BLaER1 (cell line): ENCODE data around the gene TSPAN15.
"Not testable (repeated sequence)": the region's sequence is repeated elsewhere in the genome, so short reads cannot be mapped to it uniquely, and the experiment has no call there.

Source experiments
- H3K27ac ChIP-seq: shearing (Covaris generic); formaldehyde crosslinking; 2 replicates; pipeline ENCODE4 v1.8.1; 2022
- H3K27me3 ChIP-seq: shearing (Covaris generic); formaldehyde crosslinking; 2 replicates; pipeline ENCODE4 v1.8.1; 2022
- H3K36me3 ChIP-seq: shearing (Covaris generic); formaldehyde crosslinking; 2 replicates; pipeline ENCODE4 v1.8.1; 2022
- H3K4me1 ChIP-seq: shearing (Covaris generic); formaldehyde crosslinking; 2 replicates; pipeline ENCODE4 v1.8.1; 2022
- H3K4me2 ChIP-seq: shearing (Covaris generic); formaldehyde crosslinking; 2 replicates; pipeline ENCODE4 v1.8.1; 2022
- H3K4me3 ChIP-seq: shearing (Covaris generic); formaldehyde crosslinking; 2 replicates; pipeline ENCODE4 v1.8.1; 2022
- H3K9ac ChIP-seq: shearing (Covaris generic); formaldehyde crosslinking; 2 replicates; pipeline ENCODE4 v1.8.1; 2022
- H3K9me3 ChIP-seq: shearing (Covaris generic); formaldehyde crosslinking; 2 replicates; pipeline ENCODE4 v1.8.1; 2022
- H4K20me1 ChIP-seq: shearing (Covaris generic); formaldehyde crosslinking; 2 replicates; pipeline ENCODE4 v1.8.1; 2022
- Cebpa-rat ChIP-seq: shearing (Covaris generic); IDR thresholded peaks from 2 replicates; pipeline ENCODE4 v1.8.1; 2022

Gene TSPAN15

DNA sequence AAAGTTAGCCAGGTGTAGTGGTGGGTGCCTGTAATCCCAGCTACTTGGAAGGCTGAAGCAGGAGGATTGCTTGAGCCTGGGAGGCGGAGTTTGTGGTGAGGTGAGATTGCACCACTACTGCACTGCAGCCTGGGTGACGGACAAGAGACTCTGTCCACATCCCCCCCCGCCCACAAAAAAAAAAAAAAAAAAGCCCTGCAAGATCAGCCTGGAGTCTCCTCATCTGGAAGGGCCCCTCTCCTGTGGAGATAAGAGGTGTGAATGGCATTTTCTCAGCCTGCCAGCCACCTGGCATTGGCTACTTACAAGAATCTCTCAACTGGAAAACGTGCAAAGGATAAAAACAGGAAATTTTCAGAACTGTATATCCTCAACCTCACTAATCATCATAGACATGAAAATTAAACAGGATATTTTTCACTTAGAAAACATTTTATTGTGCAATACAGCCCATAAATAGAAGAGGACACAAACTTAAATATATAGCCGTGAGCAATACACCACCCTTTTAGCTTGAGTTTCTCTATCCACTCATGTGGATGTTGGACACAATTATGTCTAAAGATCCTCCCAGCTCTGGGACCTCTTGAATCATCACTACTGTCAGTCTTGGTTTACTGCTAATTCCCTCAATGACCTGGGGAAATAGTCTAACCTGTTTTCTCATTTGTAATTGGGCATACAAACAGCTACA lies 11.3 kb upstream of the TSPAN15 start:
- Histone ChIP-seq H3K4me3 (no peak overlapping the region), H3K27me3 (no peaks in the 10 kb centered on the region), H3K27ac (no peak overlapping the region), H4K20me1 (no peaks in the 10 kb centered on the region), H3K4me2 (peak overlapping the region; percentile 66), H3K4me1 (peaks cover 59% of the 10 kb centered on the region), H3K36me3 (no peaks in the 10 kb centered on the region), H3K9ac (no peak overlapping the region), H3K9me3 (peaks cover 19% of the 10 kb centered on the region)
- TF ChIP-seq Cebpa-rat = no peak

DNA sequence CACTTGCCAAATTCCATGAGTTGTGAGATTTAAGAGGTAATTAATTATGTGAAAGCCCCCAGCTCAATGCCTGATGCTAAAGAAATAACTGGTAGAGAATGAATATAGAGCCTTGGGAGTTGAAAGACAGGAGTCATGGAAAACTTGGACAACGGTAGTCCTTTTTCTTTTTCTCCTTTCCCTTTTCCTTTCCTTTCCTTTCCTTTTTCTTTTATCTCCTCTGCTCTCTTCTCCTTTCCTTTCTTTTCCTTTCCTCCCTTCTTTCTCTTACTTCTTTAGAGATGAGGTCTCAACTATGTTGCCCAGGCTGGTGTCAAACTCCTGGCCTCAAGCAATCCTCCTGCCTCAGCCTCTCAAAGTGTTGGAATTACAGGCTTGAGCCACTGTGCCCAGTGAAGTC lies 7.9 kb upstream of the TSPAN15 start:
- Histone ChIP-seq H3K36me3 (no peaks in the 10 kb centered on the region), H3K27me3 (no peaks in the 10 kb centered on the region), H3K4me2 (no peak overlapping the region), H4K20me1 (no peaks in the 10 kb centered on the region), H3K4me3 (no peak overlapping the region), H3K4me1 (peaks cover 46% of the 10 kb centered on the region), H3K9me3 (0 out of 2 replicates have a peak, but pooled peaks cover 7% of the 10 kb centered on the region), H3K9ac (no peak overlapping the region), H3K27ac (no peak overlapping the region)
- TF ChIP-seq Cebpa-rat = no peak

DNA sequence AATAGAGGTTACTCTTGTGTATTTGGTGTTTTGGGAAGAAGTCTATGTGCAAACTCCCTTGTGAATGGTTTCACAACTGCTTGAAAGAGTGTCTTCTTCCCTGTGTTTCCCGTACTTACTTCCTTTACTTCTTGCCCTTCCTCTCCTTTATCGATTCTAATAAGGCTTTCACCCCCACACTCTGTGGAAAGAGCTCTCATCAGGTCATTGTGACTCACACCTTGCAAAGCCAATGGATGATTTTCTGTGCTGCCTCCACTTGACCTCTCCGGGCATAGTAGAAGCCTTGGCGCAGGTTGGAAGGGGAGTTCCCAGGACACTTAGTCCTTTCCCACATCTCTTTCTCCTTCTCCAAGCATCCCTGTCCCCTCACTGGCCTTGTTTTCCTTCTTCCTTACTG lies 6.2 kb upstream of the TSPAN15 start:
- H3K27me3 ChIP-seq = no peaks in the 10 kb centered on the region

DNA sequence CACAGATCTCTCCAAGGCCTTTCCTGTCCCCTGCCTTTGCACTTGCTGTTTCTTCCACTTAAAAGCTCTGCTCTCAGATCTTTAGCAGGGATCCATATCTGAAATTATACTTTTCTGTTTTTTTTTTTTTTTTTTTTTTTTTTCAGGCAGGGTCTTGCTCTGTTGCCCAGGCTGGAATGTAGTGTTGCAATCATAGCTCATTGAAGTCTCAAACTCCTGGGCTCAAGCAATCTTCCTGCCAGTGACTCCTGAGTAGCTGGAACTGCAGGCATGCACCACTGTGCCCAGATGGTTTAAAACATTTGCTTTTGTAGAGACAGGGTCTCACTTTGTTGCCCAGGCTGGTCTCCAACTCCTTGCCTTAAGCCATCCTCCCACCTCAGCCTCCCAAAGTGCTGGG lies 5.0 kb upstream of the TSPAN15 start:
- Histone ChIP-seq H3K9ac (no peak overlapping the region), H3K4me3 (no peak overlapping the region)

More for the DNA sequence above, 6.2 kb upstream of the TSPAN15 start:
- H4K20me1 ChIP-seq = no peaks in the 10 kb centered on the region
- H3K9ac ChIP-seq = no peak overlapping the region
- no peak overlapping the region for H3K27ac ChIP-seq
- 0 out of 2 replicates have a peak, but pooled peaks cover 7% of the 10 kb centered on the region for H3K9me3 ChIP-seq
- no peak for TF ChIP-seq Cebpa-rat
- no peak overlapping the region for H3K4me2 ChIP-seq
- H3K36me3 ChIP-seq = no peaks in the 10 kb centered on the region
- H3K4me3 ChIP-seq = no peak overlapping the region
- peaks cover 38% of the 10 kb centered on the region for H3K4me1 ChIP-seq

DNA sequence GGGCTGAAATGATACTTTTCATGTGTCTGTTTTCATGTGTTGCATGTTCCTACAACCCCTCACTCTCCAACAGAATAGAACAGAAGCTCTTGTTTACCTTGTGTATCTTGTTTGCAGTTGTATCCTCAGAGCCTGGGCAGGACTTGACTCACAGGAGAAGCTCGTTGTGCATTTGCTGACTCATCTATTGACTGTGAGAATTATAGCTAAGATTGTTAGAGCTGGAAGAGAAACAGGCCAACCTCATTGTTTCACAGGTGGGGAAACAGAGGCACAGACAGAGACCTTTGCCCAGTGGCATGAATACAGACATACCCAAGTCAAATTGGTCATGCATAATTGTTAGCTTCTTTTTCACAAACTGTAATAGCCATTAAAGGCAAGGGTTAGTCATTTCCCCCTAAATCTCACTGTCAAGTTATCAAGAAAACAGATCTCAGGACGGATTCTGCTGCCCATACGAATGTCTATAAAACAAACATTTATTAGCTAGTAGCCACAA lies 4.6 kb upstream of the TSPAN15 start:
- Histone ChIP-seq H3K4me3 (no peak overlapping the region), H4K20me1 (no peaks in the 10 kb centered on the region), H3K27me3 (no peaks in the 10 kb centered on the region), H3K27ac (no peak overlapping the region), H3K4me1 (peaks cover 35% of the 10 kb centered on the region), H3K9ac (no peak overlapping the region), H3K36me3 (no peaks in the 10 kb centered on the region), H3K4me2 (no peak overlapping the region), H3K9me3 (0 out of 2 replicates have a peak, but pooled peaks cover 7% of the 10 kb centered on the region)
- TF ChIP-seq Cebpa-rat = no peak

More for the DNA sequence above, 5.0 kb upstream of the TSPAN15 start:
- Histone ChIP-seq H3K9me3 (0 out of 2 replicates have a peak, but pooled peaks cover 7% of the 10 kb centered on the region), H3K27ac (no peak overlapping the region), H3K27me3 (no peaks in the 10 kb centered on the region), H4K20me1 (no peaks in the 10 kb centered on the region), H3K4me2 (no peak overlapping the region), H3K4me1 (peaks cover 36% of the 10 kb centered on the region), H3K36me3 (no peaks in the 10 kb centered on the region)
- TF ChIP-seq Cebpa-rat = no peak

DNA sequence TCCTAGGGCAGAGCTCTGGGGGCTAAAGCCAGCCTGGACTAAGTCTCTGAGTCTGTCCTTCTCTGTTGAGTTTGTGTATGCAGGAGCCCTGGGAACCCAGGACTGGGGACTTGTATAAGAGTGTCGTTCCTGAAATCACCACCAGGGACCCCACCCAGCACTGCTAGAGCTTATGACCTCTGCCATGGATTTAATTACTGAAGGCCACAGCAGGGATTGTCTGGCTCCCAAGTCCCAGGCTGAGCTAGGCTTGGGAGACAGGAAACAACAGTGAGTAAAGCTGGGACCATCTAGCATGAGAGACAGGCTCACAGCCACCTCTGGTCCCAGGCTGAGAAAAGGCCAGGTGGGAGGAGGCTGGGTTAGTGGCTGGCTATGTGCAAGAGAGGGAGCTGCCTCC lies 1.4 kb upstream of the TSPAN15 start:
- no peaks in the 10 kb centered on the region for H3K27me3 ChIP-seq
- no peaks in the 10 kb centered on the region for H3K36me3 ChIP-seq
- H3K9ac ChIP-seq = no peak overlapping the region
- H4K20me1 ChIP-seq = no peaks in the 10 kb centered on the region
- TF ChIP-seq Cebpa-rat = no peak
- no peak overlapping the region for H3K4me3 ChIP-seq
- H3K4me1 ChIP-seq = peaks cover 26% of the 10 kb centered on the region
- H3K4me2 ChIP-seq = 0 out of 2 replicates have a peak overlapping the region, but pooled peaks have one; percentile 16
- no peak overlapping the region for H3K27ac ChIP-seq
- H3K9me3 ChIP-seq = no peaks in the 10 kb centered on the region

DNA sequence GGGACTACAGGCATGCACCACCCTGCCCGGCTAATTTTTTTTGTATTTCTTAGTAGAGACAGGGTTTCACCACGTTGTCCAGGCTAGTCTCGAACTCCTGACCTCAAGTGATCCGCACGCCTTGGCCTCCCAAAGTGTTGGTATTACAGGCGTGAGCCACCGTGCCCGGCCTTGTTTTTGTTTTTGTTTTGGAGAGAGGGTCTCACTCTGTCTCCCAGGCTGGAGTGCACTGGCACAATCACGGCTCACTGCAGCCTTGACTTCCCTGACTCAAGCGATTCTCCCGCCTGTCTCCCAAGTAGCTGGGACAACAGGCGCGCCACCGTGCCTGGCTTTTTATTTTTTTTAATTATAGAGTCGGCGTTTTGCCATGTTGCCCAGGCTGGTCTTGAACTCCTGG lies 870 bp upstream of the TSPAN15 start:
- not testable (repeated sequence) for H4K20me1 ChIP-seq, H3K36me3 ChIP-seq, H3K4me3 ChIP-seq, H3K9ac ChIP-seq, H3K27ac ChIP-seq, H3K27me3 ChIP-seq, H3K9me3 ChIP-seq
- peak overlapping the region; percentile 93 for H3K4me2 ChIP-seq
- peaks cover 26% of the 10 kb centered on the region for H3K4me1 ChIP-seq

DNA sequence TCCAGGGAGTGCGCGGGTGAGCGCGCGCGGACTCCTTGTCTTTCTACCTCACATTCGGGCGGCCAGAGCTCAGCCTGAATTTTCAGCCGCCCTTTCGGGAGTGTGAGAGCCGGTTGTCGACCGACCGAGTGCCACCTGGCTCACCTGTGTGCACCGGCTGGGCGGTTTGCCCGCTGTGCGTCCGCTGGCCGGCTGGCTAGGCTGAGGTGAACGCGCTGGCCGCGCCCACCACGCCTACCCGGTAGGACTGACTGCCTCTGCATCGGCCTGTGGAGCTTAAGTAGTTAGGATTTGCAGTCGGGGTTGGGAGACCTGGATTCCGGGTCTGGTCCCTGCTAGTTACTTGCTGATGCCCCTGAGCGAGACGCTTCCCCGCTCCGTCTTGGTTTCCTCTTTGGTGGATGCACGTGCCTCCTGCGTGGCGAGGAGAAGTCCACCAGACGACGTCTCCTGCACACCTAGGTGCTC lies 553 bp downstream of the TSPAN15 start:
- Histone ChIP-seq H4K20me1 (no peaks in the 10 kb centered on the region), H3K9me3 (no peaks in the 10 kb centered on the region), H3K4me1 (peaks cover 30% of the 10 kb centered on the region), H3K27ac (peak overlapping the region; percentile 38; the same call in 1 of the 2 replicates), H3K4me3 (peak overlapping the region; percentile 73), H3K9ac (peak overlapping the region; percentile 65; the same call in 1 of the 2 replicates), H3K27me3 (no peaks in the 10 kb centered on the region), H3K36me3 (no peaks in the 10 kb centered on the region), H3K4me2 (peak overlapping the region; percentile 93)
- no peak for TF ChIP-seq Cebpa-rat

DNA sequence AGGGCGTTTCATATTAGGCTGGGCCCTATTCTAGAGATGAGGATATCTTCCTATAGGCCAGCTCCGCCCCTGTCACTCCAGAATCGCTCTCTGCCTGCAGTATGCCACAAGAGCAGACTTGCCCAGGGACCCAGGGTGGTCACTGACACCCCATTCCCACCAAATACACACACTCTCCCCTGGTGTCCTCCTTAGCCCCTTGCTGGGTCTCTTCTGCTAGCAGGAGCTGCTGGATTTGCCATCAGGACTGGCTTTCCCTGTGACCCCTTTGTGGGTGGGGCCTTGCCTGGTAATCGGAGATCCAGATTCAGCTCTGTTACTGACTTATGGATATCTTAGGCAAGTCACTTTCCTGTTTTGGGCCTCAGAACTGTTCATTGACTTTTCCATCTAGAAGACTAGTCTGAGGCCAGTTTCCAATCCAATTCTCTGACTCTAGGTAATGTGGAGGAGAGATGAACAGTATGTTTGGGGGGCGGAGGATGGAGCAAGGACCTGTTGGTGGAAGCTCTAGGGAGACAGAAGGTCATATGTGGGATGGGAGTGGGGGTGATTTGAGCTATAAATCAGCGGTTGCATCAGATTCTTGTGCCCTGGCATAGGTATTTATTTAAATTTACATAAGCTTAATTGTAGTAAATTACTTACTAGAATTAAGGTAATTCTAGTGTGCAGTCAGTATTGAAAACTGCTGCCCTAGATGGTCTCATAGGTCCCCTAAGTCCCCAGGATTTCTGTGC lies 1.6 kb downstream of the TSPAN15 start:
- no peaks in the 10 kb centered on the region for H3K27me3 ChIP-seq

DNA sequence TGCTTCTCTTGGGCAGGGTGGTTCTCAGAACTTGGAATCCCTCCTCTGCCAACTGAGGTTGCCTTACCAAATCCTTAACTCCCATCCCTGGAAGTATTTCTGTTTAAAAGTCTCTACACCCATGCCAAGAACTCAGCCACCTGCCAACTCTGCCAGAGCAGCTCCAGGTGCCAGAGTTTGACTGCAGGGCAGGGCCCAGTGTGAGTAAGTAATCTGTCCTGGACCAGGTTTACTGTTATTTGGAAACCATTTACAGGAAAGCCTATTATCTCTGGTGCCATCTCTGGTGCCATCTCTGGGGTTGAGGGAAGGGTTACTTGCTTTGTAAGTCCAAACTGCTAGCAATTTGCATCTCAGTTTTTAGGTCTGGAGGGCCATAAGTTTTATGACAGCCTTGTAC lies 2.5 kb downstream of the TSPAN15 start:
- H3K9ac ChIP-seq = no peak overlapping the region
- H4K20me1 ChIP-seq = no peaks in the 10 kb centered on the region
- H3K4me3 ChIP-seq = no peak overlapping the region
- H3K4me2 ChIP-seq = no peak overlapping the region
- no peak for TF ChIP-seq Cebpa-rat
- no peaks in the 10 kb centered on the region for H3K27me3 ChIP-seq
- H3K36me3 ChIP-seq = no peaks in the 10 kb centered on the region
- no peaks in the 10 kb centered on the region for H3K9me3 ChIP-seq
- peaks cover 33% of the 10 kb centered on the region for H3K4me1 ChIP-seq
- no peak overlapping the region for H3K27ac ChIP-seq

More for the DNA sequence above, 1.6 kb downstream of the TSPAN15 start:
- Histone ChIP-seq H3K9me3 (no peaks in the 10 kb centered on the region), H4K20me1 (no peaks in the 10 kb centered on the region), H3K9ac (no peak overlapping the region), H3K4me3 (no peak overlapping the region), H3K27ac (no peak overlapping the region), H3K4me2 (no peak overlapping the region), H3K4me1 (peaks cover 33% of the 10 kb centered on the region), H3K36me3 (no peaks in the 10 kb centered on the region)
- TF ChIP-seq Cebpa-rat = no peak
